GM23338 (cell line): ENCODE data around the gene MVP. TPM values are rescaled to one million over a fixed set of nuclear protein-coding genes. Genes with fewer than 3 reads are reported as not detected.

ENCODE experiments used
- ATAC-seq: fragments of 200-7000 bp; cut with Tn5 transposase; 3 replicates; pipeline ENCODE4 v1.9.1; 2020
- DNase-seq: peaks from one replicate; pipeline ENCODE4 v3.0.0-alpha.2; 2015; ENCODE audit warnings: low spot score
- H2AFZ ChIP-seq: fragments of 200-600 bp; sonication (generic); 2 replicates; pipeline ENCODE4 v1.8.0; 2016; ENCODE audit warnings: antibody characterized with exemption, mild to moderate bottlenecking, moderate library complexity
- H3F3A ChIP-seq: fragments of 200-600 bp; sonication (generic); replicated peaks from 2 replicates; pipeline ENCODE4 v1.8.0; 2017; ENCODE audit warnings: antibody characterized with exemption, mixed run types, low read depth
- H3K27ac ChIP-seq: fragments of 200-600 bp; sonication (generic); 2 replicates; pipeline ENCODE4 v1.6.1; 2016; ENCODE audit warnings: low read depth
- H3K27me3 ChIP-seq: fragments of 200-600 bp; sonication (generic); 2 replicates; pipeline ENCODE4 v1.8.0; 2016; ENCODE audit warnings: mild to moderate bottlenecking, mixed run types, moderate library complexity; ENCODE audit not compliant: insufficient read depth
- H3K36me3 ChIP-seq: fragments of 200-600 bp; sonication (generic); 2 replicates; pipeline ENCODE4 v1.8.0; 2016; ENCODE audit warnings: mild to moderate bottlenecking; ENCODE audit not compliant: insufficient read depth
- H3K4me1 ChIP-seq: fragments of 200-600 bp; sonication (generic); 2 replicates; pipeline ENCODE4 v1.8.0; 2016; ENCODE audit warnings: mild to moderate bottlenecking, moderate library complexity; ENCODE audit not compliant: insufficient read depth
- H3K4me2 ChIP-seq: fragments of 200-600 bp; sonication (generic); 2 replicates; pipeline ENCODE4 v1.7.1; 2017; ENCODE audit warnings: mixed run types
- H3K4me3 ChIP-seq: fragments of 200-600 bp; sonication (generic); 2 replicates; pipeline ENCODE4 v1.6.1; 2016; ENCODE audit warnings: mixed run types
- H3K79me2 ChIP-seq: fragments of 200-600 bp; sonication (generic); replicated peaks from 2 replicates; pipeline ENCODE4 v1.8.0; 2017; ENCODE audit warnings: mild to moderate bottlenecking; ENCODE audit not compliant: insufficient read depth
- H3K9me2 ChIP-seq: fragments of 200-600 bp; sonication (generic); 2 replicates; pipeline ENCODE4 v1.8.0; 2017; ENCODE audit not compliant: insufficient read depth
- H4K20me1 ChIP-seq: fragments of 200-600 bp; sonication (generic); replicated peaks from 2 replicates; pipeline ENCODE4 v1.8.0; 2017; ENCODE audit warnings: mild to moderate bottlenecking; ENCODE audit not compliant: insufficient read depth
- H3K27ac Mint-ChIP-seq: 2 replicates; pipeline ENCODE4 v1.8.0; 2020; ENCODE audit warnings: inconsistent platforms, mild to moderate bottlenecking, moderate library complexity, mixed read lengths
- H3K27me3 Mint-ChIP-seq: 3 replicates; pipeline ENCODE4 v1.8.0; 2022; ENCODE audit warnings: low read depth, mild to moderate bottlenecking, moderate library complexity, mixed read lengths, inconsistent platforms; ENCODE audit not compliant: insufficient read depth, poor library complexity
- H3K36me3 Mint-ChIP-seq: 3 replicates; pipeline ENCODE4 v1.8.0; 2021; ENCODE audit warnings: low read depth, mild to moderate bottlenecking, inconsistent platforms, moderate library complexity, mixed read lengths
- H3K4me1 Mint-ChIP-seq: 3 replicates; pipeline ENCODE4 v1.8.0; 2020; ENCODE audit warnings: mild to moderate bottlenecking, inconsistent platforms, mixed read lengths
- H3K4me3 Mint-ChIP-seq: 3 replicates; pipeline ENCODE4 v1.8.0; 2021; ENCODE audit warnings: moderate library complexity, mild to moderate bottlenecking, inconsistent platforms, mixed read lengths
- H3K9me3 Mint-ChIP-seq: 3 replicates; pipeline ENCODE4 v1.8.0; 2020; ENCODE audit warnings: moderate library complexity, mild to moderate bottlenecking, inconsistent platforms, mixed read lengths
- CREB1 ChIP-seq: fragments of 250-450 bp; sonication (Bioruptor Pico); IDR thresholded peaks from 2 replicates; pipeline ENCODE4 v1.5.0; 2020; ENCODE audit warnings: low read depth, mild to moderate bottlenecking, moderate library complexity
- EZH2 ChIP-seq: fragments of 200-600 bp; sonication (generic); IDR thresholded peaks from one replicate; pipeline ENCODE4 v1.8.0; 2017; ENCODE audit warnings: antibody characterized with exemption, mild to moderate bottlenecking, low read depth; ENCODE audit not compliant: unreplicated experiment
- EZH2phosphoT487 ChIP-seq: fragments of 200-600 bp; sonication (generic); IDR thresholded peaks from one replicate; pipeline ENCODE4 v1.8.1; 2018; ENCODE audit warnings: antibody characterized with exemption; ENCODE audit not compliant: unreplicated experiment
- JUNB ChIP-seq: IDR thresholded peaks from one replicate; pipeline ENCODE4 v1.6.1; 2016; ENCODE audit warnings: antibody characterized with exemption; ENCODE audit not compliant: unreplicated experiment
- NANOG ChIP-seq: IDR thresholded peaks from 2 replicates; pipeline ENCODE4 v1.6.1; 2016; ENCODE audit warnings: antibody characterized with exemption, borderline replicate concordance
- POLR2AphosphoS5 ChIP-seq: IDR thresholded peaks from 2 replicates; pipeline ENCODE4 v1.6.1; 2016; ENCODE audit warnings: antibody characterized with exemption, low read depth
- STAT1 ChIP-seq: IDR thresholded peaks from one replicate; pipeline ENCODE4 v1.6.1; 2016; ENCODE audit warnings: antibody characterized with exemption; ENCODE audit not compliant: unreplicated experiment
- ZNF114 ChIP-seq: fragments of 250-450 bp; sonication (Bioruptor Pico); IDR thresholded peaks from 2 replicates; pipeline ENCODE4 v1.5.0; 2020; ENCODE audit warnings: mild to moderate bottlenecking, moderate library complexity
- ZNF331 ChIP-seq: fragments of 250-450 bp; sonication (Bioruptor Pico); IDR thresholded peaks from 2 replicates; pipeline ENCODE4 v1.5.0; 2020; ENCODE audit warnings: low read depth, mild to moderate bottlenecking, moderate library complexity
- polyA plus RNA-seq: library from polyadenylated mRNA; unstranded; fragments of >200 nt; fragmentation: Nextera tagmentation; extraction: Ambion mirVana; gene quantifications from 2 replicates; pipeline ENCODE4 v1.2.1, GENCODE V29; 2016
- total RNA-seq: library from RNA; depleted of rRNA; stranded (reverse); fragments of >200 nt; shearing (Covaris generic); gene quantifications from 2 replicates; pipeline ENCODE4 v1.2.3, GENCODE V29; 2014
- TF ChIP-seq, protein P1 (sequence below): IDR thresholded peaks from 2 replicates; pipeline ENCODE4 v1.6.1; 2016; ENCODE audit warnings: antibody characterized with exemption
- TF ChIP-seq, protein P2 (sequence below): IDR thresholded peaks from one replicate; pipeline ENCODE4 v1.6.1; 2018; ENCODE audit warnings: antibody characterized with exemption; ENCODE audit not compliant: unreplicated experiment
- TF ChIP-seq, protein P3 (sequence below): fragments of 250-450 bp; sonication (Bioruptor Pico); IDR thresholded peaks from 2 replicates; pipeline ENCODE4 v1.5.0; 2020; ENCODE audit warnings: mild to moderate bottlenecking, moderate library complexity
- TF ChIP-seq, protein P4 (sequence below), 2 experiments: fragments of 200-600 bp in 1 of 2; sonication (generic) in 1 of 2; conservative IDR thresholded peaks; 2 replicates each; pipeline versions ENCODE4 v1.5.1 to v1.6.1; 2016 to 2017; ENCODE audit warnings: antibody characterized with exemption in 2 of 2, low read depth in 2 of 2, mild to moderate bottlenecking in 2 of 2, moderate library complexity in 1 of 2

The MVP gene
- total and polyA plus RNA-seq, 2 experiments from 2014 or later, result 1.4 to 3.7 TPM

GRCh38 chr16:29784157-29784556 is 36.1 kb upstream of the MVP start:
- H3K4me1 Mint-ChIP-seq, result peaks cover 21% of the 10 kb centered on the region
- no peak for DNase-seq
- peaks cover 9% of the 10 kb centered on the region; the same call in 1 of the 2 replicates for H3K27me3 ChIP-seq

More at GRCh38 chr16:29784157-29784556, 36.1 kb upstream of the MVP start:
- Mint-ChIP-seq H3K9me3 (0 out of 3 replicates have a peak, but pooled peaks cover 5% of the 10 kb centered on the region), H3K27ac (no peak overlapping the region), H3K27me3 (peaks cover 15% of the 10 kb centered on the region), H3K36me3 (no peaks in the 10 kb centered on the region), H3K4me3 (no peak overlapping the region)
- peaks cover 9% of the 10 kb centered on the region; the same call in 1 of the 2 replicates for H3F3A ChIP-seq
- H3K36me3 ChIP-seq, result no peaks in the 10 kb centered on the region
- TF ChIP-seq JUNB, result no peak
- no peak for TF ChIP-seq ZNF331 (CRISPR knock-in tag)
- TF ChIP-seq, protein P1, sequence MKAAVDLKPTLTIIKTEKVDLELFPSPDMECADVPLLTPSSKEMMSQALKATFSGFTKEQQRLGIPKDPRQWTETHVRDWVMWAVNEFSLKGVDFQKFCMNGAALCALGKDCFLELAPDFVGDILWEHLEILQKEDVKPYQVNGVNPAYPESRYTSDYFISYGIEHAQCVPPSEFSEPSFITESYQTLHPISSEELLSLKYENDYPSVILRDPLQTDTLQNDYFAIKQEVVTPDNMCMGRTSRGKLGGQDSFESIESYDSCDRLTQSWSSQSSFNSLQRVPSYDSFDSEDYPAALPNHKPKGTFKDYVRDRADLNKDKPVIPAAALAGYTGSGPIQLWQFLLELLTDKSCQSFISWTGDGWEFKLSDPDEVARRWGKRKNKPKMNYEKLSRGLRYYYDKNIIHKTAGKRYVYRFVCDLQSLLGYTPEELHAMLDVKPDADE, result no peak
- TF ChIP-seq NANOG, result no peak
- no peak for TF ChIP-seq EZH2phosphoT487
- TF ChIP-seq, protein P2, sequence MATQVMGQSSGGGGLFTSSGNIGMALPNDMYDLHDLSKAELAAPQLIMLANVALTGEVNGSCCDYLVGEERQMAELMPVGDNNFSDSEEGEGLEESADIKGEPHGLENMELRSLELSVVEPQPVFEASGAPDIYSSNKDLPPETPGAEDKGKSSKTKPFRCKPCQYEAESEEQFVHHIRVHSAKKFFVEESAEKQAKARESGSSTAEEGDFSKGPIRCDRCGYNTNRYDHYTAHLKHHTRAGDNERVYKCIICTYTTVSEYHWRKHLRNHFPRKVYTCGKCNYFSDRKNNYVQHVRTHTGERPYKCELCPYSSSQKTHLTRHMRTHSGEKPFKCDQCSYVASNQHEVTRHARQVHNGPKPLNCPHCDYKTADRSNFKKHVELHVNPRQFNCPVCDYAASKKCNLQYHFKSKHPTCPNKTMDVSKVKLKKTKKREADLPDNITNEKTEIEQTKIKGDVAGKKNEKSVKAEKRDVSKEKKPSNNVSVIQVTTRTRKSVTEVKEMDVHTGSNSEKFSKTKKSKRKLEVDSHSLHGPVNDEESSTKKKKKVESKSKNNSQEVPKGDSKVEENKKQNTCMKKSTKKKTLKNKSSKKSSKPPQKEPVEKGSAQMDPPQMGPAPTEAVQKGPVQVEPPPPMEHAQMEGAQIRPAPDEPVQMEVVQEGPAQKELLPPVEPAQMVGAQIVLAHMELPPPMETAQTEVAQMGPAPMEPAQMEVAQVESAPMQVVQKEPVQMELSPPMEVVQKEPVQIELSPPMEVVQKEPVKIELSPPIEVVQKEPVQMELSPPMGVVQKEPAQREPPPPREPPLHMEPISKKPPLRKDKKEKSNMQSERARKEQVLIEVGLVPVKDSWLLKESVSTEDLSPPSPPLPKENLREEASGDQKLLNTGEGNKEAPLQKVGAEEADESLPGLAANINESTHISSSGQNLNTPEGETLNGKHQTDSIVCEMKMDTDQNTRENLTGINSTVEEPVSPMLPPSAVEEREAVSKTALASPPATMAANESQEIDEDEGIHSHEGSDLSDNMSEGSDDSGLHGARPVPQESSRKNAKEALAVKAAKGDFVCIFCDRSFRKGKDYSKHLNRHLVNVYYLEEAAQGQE, result no peak
- TF ChIP-seq CREB1, result no peak
- no peak for TF ChIP-seq ZNF114 (CRISPR knock-in tag)
- TF ChIP-seq EZH2, result no peak
- TF ChIP-seq, protein P3, sequence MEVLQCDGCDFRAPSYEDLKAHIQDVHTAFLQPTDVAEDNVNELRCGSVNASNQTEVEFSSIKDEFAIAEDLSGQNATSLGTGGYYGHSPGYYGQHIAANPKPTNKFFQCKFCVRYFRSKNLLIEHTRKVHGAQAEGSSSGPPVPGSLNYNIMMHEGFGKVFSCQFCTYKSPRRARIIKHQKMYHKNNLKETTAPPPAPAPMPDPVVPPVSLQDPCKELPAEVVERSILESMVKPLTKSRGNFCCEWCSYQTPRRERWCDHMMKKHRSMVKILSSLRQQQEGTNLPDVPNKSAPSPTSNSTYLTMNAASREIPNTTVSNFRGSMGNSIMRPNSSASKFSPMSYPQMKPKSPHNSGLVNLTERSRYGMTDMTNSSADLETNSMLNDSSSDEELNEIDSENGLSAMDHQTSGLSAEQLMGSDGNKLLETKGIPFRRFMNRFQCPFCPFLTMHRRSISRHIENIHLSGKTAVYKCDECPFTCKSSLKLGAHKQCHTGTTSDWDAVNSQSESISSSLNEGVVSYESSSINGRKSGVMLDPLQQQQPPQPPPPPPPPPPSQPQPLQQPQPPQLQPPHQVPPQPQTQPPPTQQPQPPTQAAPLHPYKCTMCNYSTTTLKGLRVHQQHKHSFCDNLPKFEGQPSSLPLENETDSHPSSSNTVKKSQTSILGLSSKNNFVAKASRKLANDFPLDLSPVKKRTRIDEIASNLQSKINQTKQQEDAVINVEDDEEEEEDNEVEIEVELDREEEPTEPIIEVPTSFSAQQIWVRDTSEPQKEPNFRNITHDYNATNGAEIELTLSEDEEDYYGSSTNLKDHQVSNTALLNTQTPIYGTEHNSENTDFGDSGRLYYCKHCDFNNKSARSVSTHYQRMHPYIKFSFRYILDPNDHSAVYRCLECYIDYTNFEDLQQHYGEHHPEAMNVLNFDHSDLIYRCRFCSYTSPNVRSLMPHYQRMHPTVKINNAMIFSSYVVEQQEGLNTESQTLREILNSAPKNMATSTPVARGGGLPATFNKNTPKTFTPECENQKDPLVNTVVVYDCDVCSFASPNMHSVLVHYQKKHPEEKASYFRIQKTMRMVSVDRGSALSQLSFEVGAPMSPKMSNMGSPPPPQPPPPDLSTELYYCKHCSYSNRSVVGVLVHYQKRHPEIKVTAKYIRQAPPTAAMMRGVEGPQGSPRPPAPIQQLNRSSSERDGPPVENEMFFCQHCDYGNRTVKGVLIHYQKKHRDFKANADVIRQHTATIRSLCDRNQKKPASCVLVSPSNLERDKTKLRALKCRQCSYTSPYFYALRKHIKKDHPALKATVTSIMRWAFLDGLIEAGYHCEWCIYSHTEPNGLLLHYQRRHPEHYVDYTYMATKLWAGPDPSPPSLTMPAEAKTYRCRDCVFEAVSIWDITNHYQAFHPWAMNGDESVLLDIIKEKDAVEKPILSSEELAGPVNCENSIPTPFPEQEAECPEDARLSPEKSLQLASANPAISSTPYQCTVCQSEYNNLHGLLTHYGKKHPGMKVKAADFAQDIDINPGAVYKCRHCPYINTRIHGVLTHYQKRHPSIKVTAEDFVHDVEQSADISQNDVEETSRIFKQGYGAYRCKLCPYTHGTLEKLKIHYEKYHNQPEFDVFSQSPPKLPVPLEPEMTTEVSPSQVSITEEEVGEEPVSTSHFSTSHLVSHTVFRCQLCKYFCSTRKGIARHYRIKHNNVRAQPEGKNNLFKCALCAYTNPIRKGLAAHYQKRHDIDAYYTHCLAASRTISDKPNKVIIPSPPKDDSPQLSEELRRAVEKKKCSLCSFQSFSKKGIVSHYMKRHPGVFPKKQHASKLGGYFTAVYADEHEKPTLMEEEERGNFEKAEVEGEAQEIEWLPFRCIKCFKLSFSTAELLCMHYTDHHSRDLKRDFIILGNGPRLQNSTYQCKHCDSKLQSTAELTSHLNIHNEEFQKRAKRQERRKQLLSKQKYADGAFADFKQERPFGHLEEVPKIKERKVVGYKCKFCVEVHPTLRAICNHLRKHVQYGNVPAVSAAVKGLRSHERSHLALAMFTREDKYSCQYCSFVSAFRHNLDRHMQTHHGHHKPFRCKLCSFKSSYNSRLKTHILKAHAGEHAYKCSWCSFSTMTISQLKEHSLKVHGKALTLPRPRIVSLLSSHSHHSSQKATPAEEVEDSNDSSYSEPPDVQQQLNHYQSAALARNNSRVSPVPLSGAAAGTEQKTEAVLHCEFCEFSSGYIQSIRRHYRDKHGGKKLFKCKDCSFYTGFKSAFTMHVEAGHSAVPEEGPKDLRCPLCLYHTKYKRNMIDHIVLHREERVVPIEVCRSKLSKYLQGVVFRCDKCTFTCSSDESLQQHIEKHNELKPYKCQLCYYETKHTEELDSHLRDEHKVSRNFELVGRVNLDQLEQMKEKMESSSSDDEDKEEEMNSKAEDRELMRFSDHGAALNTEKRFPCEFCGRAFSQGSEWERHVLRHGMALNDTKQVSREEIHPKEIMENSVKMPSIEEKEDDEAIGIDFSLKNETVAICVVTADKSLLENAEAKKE (CRISPR knock-in tag), result no peak
- TF ChIP-seq, protein P4, sequence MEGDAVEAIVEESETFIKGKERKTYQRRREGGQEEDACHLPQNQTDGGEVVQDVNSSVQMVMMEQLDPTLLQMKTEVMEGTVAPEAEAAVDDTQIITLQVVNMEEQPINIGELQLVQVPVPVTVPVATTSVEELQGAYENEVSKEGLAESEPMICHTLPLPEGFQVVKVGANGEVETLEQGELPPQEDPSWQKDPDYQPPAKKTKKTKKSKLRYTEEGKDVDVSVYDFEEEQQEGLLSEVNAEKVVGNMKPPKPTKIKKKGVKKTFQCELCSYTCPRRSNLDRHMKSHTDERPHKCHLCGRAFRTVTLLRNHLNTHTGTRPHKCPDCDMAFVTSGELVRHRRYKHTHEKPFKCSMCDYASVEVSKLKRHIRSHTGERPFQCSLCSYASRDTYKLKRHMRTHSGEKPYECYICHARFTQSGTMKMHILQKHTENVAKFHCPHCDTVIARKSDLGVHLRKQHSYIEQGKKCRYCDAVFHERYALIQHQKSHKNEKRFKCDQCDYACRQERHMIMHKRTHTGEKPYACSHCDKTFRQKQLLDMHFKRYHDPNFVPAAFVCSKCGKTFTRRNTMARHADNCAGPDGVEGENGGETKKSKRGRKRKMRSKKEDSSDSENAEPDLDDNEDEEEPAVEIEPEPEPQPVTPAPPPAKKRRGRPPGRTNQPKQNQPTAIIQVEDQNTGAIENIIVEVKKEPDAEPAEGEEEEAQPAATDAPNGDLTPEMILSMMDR (conservative IDR thresholded peaks at IDR 0.05; ENCODE audit: low read depth in 2 of 2), result no peak
- TF ChIP-seq POLR2AphosphoS5, result no peak
- TF ChIP-seq STAT1, result no peak
- ATAC-seq, result no peak
- H3K27ac ChIP-seq, result no peak overlapping the region
- no peak overlapping the region for H3K4me3 ChIP-seq
- H3K9me2 ChIP-seq, result no peaks in the 10 kb centered on the region
- no peaks in the 10 kb centered on the region for H4K20me1 ChIP-seq
- no peaks in the 10 kb centered on the region for H3K4me1 ChIP-seq
- H3K79me2 ChIP-seq, result no peaks in the 10 kb centered on the region
- no peak overlapping the region for H3K4me2 ChIP-seq
- no peak overlapping the region for H2AFZ ChIP-seq
